GM12801 (cell line): ENCODE measurements around the gene CHST8.

Experiments used
- CTCF ChIP-seq: IDR thresholded peaks from one replicate; pipeline ENCODE4 v1.5.1; 2011; ENCODE audit warnings: control low read depth; ENCODE audit not compliant: insufficient read length; ENCODE audit errors: extremely low read depth

CHST8 gene

GRCh38 chr19:33606556-33606955 lies 15.2 kb upstream of the CHST8 start:
- no peak for TF ChIP-seq CTCF

GRCh38 chr19:33609353-33609752 lies 12.4 kb upstream of the CHST8 start:
- no peak for TF ChIP-seq CTCF

- no peak for TF ChIP-seq CTCF
These were observed 11.2 kb upstream of the CHST8 start for GRCh38 chr19:33610588-33610987.

DNA sequence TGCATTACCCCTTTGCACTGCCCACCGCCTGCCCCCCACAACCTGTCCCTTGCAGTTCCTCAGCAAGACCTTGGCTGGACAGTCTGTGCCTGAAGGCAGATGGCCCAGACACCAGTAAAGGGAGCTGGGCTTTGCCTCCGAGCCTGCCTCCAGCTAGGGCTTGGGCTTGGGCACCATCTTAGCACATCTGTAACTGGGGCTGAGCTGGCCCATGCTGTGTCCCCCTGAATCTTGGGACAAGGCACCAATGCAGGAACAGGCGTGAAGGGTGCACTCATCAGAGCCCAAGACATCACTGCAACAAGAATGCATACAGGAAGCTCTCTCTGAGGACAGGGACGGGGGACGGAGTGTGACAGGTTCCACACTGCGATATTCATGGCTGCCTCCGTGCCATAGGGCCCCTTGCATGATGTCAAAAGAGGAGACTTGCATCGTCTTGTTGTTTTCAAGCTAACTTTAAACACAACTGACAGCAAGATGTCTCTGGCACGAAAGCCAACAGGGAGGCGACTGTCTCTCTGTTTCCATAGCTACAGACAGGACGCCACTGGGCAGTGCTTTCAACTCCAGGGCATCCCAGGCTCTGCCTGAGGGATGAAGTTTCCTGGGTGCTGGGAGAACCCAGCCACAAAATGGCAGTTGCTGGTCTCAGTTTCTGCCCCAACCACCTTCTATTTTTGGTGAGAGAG lies 8.7 kb upstream of the CHST8 start:
- no peak for TF ChIP-seq CTCF

GRCh38 chr19:33613620-33614000 lies 8.1 kb upstream of the CHST8 start:
- no peak for TF ChIP-seq CTCF

DNA sequence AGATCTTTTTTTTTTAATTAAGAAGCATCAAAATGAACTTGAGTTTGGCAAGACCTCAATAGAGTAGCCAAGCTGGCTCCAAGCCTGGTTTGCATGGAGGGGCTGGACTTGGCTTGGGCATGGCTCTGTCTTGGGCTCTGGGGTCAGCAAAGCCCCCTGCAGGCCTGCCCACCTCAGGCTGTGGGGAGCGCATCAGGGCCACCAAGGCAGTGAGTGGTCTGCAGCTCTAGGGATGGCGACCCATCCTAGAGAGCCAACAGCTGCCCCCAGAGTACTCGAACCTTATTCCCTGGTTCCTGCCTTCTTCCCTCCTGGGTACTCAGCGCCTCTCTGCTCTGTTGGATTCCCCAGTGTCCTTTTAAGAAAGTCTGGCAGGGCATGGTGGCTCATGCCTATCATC lies 5.4 kb upstream of the CHST8 start:
- no peak for TF ChIP-seq CTCF

DNA sequence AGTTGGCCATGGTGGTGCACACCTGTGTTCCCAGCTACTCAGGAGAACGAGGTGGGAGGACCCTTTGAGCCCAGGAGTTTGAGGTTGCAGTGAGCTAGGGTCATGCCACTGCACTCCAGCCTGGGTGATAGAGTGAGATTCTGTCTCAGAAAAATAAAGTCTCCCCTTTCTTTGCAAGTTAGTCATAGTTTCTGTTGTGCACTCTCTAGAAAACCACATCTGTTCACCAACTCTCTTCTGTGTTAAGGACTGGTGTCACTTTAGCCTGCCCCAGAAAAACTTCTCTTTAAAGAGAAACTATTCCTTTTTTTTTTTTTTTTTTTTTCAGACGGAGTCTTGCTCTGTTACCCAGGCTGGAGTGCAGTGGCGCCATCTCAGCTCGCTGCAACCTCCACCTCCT lies 4.9 kb upstream of the CHST8 start:
- no peak for TF ChIP-seq CTCF
